ENCODE results near the gene MCCC1.

- TF ChIP-seq NCOA5 (CRISPR knock-in tag; IDR thresholded peaks at IDR 0.05) = no peak
- TF ChIP-seq CTCF (CRISPR knock-in tag; IDR thresholded peaks at IDR 0.05) = no peak
- no peak for TF ChIP-seq SP5 (CRISPR knock-in tag; IDR thresholded peaks at IDR 0.05; ENCODE audit: borderline replicate concordance, low read depth)
- TF ChIP-seq JUND (CRISPR knock-in tag; IDR thresholded peaks at IDR 0.05) = no peak
- no peak for TF ChIP-seq CEBPZ (IDR thresholded peaks at IDR 0.05; ENCODE audit: low read length)
- TF ChIP-seq NR3C1 (CRISPR knock-in tag; IDR thresholded peaks at IDR 0.05) = no peak
- no peak for TF ChIP-seq GLI4 (CRISPR knock-in tag; IDR thresholded peaks at IDR 0.05; ENCODE audit: borderline replicate concordance)
- TF ChIP-seq TCF12 (IDR thresholded peaks at IDR 0.05) = no peak
- no peak for TF ChIP-seq TCF12 (CRISPR knock-in tag; IDR thresholded peaks at IDR 0.05)
- no peak for TF ChIP-seq MAX (IDR thresholded peaks at IDR 0.05)
Observed at GRCh38 chr3:183050706-183051105, 48.6 kb downstream of the MCCC1 start.

Measured in HepG2 (cell line).